HFF-Myc (cell line): ENCODE data around the gene CLPSL1.

Source experiments
- DNase-seq: peaks from one replicate; pipeline ENCODE4 v3.0.0-alpha.2; 2011; ENCODE audit warnings: low read depth; ENCODE audit errors: extremely low read depth
- H3K4me3 ChIP-seq: replicated peaks from 2 replicates; pipeline ENCODE4 v1.5.1; 2011; ENCODE audit warnings: low read depth, mild to moderate bottlenecking, control low read depth, low read length
- CTCF ChIP-seq: IDR thresholded peaks from 2 replicates; pipeline ENCODE4 v1.5.1; 2012; ENCODE audit warnings: mild to moderate bottlenecking, low read depth, low read length, control low read depth; ENCODE audit errors: missing control alignments

CLPSL1 gene

GRCh38 chr6:35747877-35748276, 32.9 kb upstream of the CLPSL1 start:
- DNase-seq = no peak
- no peak overlapping the region for H3K4me3 ChIP-seq
- TF ChIP-seq CTCF = no peak

- H3K4me3 ChIP-seq = no peak overlapping the region
- no peak for DNase-seq
- no peak for TF ChIP-seq CTCF
Observed at GRCh38 chr6:35750557-35750956, 30.3 kb upstream of the CLPSL1 start.

GRCh38 chr6:35751594-35751993, 29.2 kb upstream of the CLPSL1 start:
- DNase-seq = no peak
- no peak overlapping the region for H3K4me3 ChIP-seq
- TF ChIP-seq CTCF = no peak

- no peak overlapping the region for H3K4me3 ChIP-seq
- DNase-seq = no peak
- no peak for TF ChIP-seq CTCF
Observed at GRCh38 chr6:35752330-35752729, 28.5 kb upstream of the CLPSL1 start.

- H3K4me3 ChIP-seq = no peak overlapping the region
- TF ChIP-seq CTCF = no peak
- DNase-seq = no peak
Observed at GRCh38 chr6:35754452-35755277, 26.2 kb upstream of the CLPSL1 start.

GRCh38 chr6:35755278-35755924, 25.4 kb upstream of the CLPSL1 start:
- no peak overlapping the region for H3K4me3 ChIP-seq

More at GRCh38 chr6:35755278-35755924, 25.4 kb upstream of the CLPSL1 start:
- DNase-seq = no peak
- TF ChIP-seq CTCF = no peak
